Fibroblast of villous mesenchyme (primary cell): ENCODE results near the gene GNB1. TPM values are rescaled to one million over a fixed set of nuclear protein-coding genes. Genes with fewer than 3 reads are reported as not detected.
"Not testable (repeated sequence)": the region's sequence is repeated elsewhere in the genome, so short reads cannot be mapped to it uniquely, and the experiment has no call there.

ENCODE experiments used
- DNase-seq: peaks from one replicate; pipeline ENCODE4 v3.0.0-alpha.2; 2010; ENCODE audit warnings: low read depth
- H3K4me3 ChIP-seq: 2 replicates; pipeline ENCODE4 v1.5.1; 2011; ENCODE audit warnings: low read depth, mild to moderate bottlenecking, low read length
- total RNA-seq: library from RNA; depleted of rRNA; stranded (reverse); fragments of >200 nt; gene quantifications from 2 replicates; pipeline ENCODE4 v1.2.3, GENCODE V29; 2012

GNB1 gene
- total RNA-seq, 1 donor: 124 TPM

- DNase-seq: peak; percentile 99
- H3K4me3 ChIP-seq: not testable (repeated sequence)
These were observed 149.9 kb downstream of the GNB1 start for GRCh38 chr1:1741013-1741412.

- not testable (repeated sequence) for H3K4me3 ChIP-seq, DNase-seq
These were observed 152.0 kb downstream of the GNB1 start for GRCh38 chr1:1738799-1739337.

GRCh38 chr1:1737675-1738590 is 153.0 kb downstream of the GNB1 start:
- H3K4me3 ChIP-seq, DNase-seq: not testable (repeated sequence)

Other genes with a start within 250 kb of the GNB1 start
- gene CDK11B, start 232.1 kb downstream of the GNB1 start, total RNA-seq: 5.2 and 6.0 TPM in 2 replicates
- 31.2 and 32.8 TPM in 2 replicates for gene SLC35E2B, start 198.3 kb downstream of the GNB1 start, total RNA-seq
- gene CDK11A, start 166.7 kb downstream of the GNB1 start, total RNA-seq: 18.1 and 20.9 TPM in 2 replicates
- gene NADK, start 112.6 kb downstream of the GNB1 start, total RNA-seq: 44.0 and 48.6 TPM in 2 replicates
- under 0.01 TPM in 2 replicates for gene CALML6, start 24.2 kb upstream of the GNB1 start, total RNA-seq
- gene TMEM52, start 28.2 kb upstream of the GNB1 start, total RNA-seq: 0.32 and 0.43 TPM in 2 replicates
- not detected in 2 replicates for gene CFAP74, start 112.7 kb upstream of the GNB1 start, total RNA-seq
- not detected in 2 replicates for gene GABRD, start 128.3 kb upstream of the GNB1 start, total RNA-seq
- gene PRKCZ, start 159.3 kb upstream of the GNB1 start, total RNA-seq: 2.6 and 5.2 TPM in 2 replicates